ENCODE measurements around the gene CEP95. TPM values are rescaled to one million over a fixed set of nuclear protein-coding genes. Genes with fewer than 3 reads are reported as not detected.
"Not testable (repeated sequence)": the region's sequence is repeated elsewhere in the genome, so short reads cannot be mapped to it uniquely, and the experiment has no call there.

The CEP95 gene
- total RNA-seq, 1 experiment from 2014 or later = 63.8 TPM

GRCh38 chr17:64575431-64575830 lies 68.7 kb downstream of the CEP95 start:
- Mint-ChIP-seq H3K9me3 (no peaks in the 10 kb centered on the region), H3K36me3 (peaks cover 11% of the 10 kb centered on the region), H3K27ac (no peak overlapping the region), H3K27me3 (ENCODE audit: low read depth) (no peaks in the 10 kb centered on the region), H3K4me1 (no peaks in the 10 kb centered on the region), H3K4me3 (no peak overlapping the region)
- CTCF ChIA-PET = interaction anchor here (1.2 kb wide), 1 partner anchor 199 kb away, joined by 5 read pairs; no protein-coding TSS in a partner anchor
- TF ChIP-seq USF2 (CRISPR knock-in tag; IDR thresholded peaks at IDR 0.05) (no peak), ZSCAN18 (CRISPR knock-in tag; IDR thresholded peaks at IDR 0.05) (no peak), ZNF396 (CRISPR knock-in tag; IDR thresholded peaks at IDR 0.05; ENCODE audit: borderline replicate concordance) (no peak), ELF4 (CRISPR knock-in tag; IDR thresholded peaks at IDR 0.05; ENCODE audit: low read depth) (no peak), GTF2I (CRISPR knock-in tag; conservative IDR thresholded peaks at IDR 0.05) (no peak), NFATC4 (CRISPR knock-in tag; IDR thresholded peaks at IDR 0.05) (no peak), OVOL2 (CRISPR knock-in tag; IDR thresholded peaks at IDR 0.05; ENCODE audit: borderline replicate concordance) (no peak), ESRRA (CRISPR knock-in tag; IDR thresholded peaks at IDR 0.05; ENCODE audit: borderline replicate concordance) (no peak), GABPB1 (CRISPR knock-in tag; IDR thresholded peaks at IDR 0.05) (no peak), ZNF281 (CRISPR knock-in tag; IDR thresholded peaks at IDR 0.05) (no peak), RELA (CRISPR knock-in tag; IDR thresholded peaks at IDR 0.05; ENCODE audit: borderline replicate concordance) (no peak), SP1 (CRISPR knock-in tag; conservative IDR thresholded peaks at IDR 0.05) (no peak), TP53 (CRISPR knock-in tag; IDR thresholded peaks at IDR 0.05) (no peak), ERG (CRISPR knock-in tag; IDR thresholded peaks at IDR 0.05) (no peak)
- ATAC-seq (no peak), DNase-seq (ENCODE audit: low spot score) (no peak)
- POLR2A ChIA-PET = no interaction called here

- ATAC-seq, CTCF ChIA-PET: not testable (repeated sequence)
These were observed 70.2 kb downstream of the CEP95 start for GRCh38 chr17:64577025-64577424.

GRCh38 chr17:64579917-64580316 lies 73.1 kb downstream of the CEP95 start:
- peaks cover 10% of the 10 kb centered on the region for H3K4me1 Mint-ChIP-seq
- POLR2A ChIA-PET = no interaction called here
- DNase-seq (ENCODE audit: low spot score) (no peak), ATAC-seq (no peak)
- H3K9me3 Mint-ChIP-seq = no peaks in the 10 kb centered on the region
- CTCF ChIA-PET = interaction anchor here (0.6 kb wide), 1 partner anchor 374 kb away, joined by 4 read pairs; no protein-coding TSS in a partner anchor
- TF ChIP-seq CREM (CRISPR knock-in tag; IDR thresholded peaks at IDR 0.05) (no peak), USF2 (CRISPR knock-in tag; IDR thresholded peaks at IDR 0.05) (no peak), ZNF317 (CRISPR knock-in tag; IDR thresholded peaks at IDR 0.05; ENCODE audit: borderline replicate concordance, low read depth) (no peak), FOXP1 (CRISPR knock-in tag; IDR thresholded peaks at IDR 0.05; ENCODE audit: borderline replicate concordance) (no peak), ZSCAN18 (CRISPR knock-in tag; IDR thresholded peaks at IDR 0.05) (no peak), TP53 (CRISPR knock-in tag; IDR thresholded peaks at IDR 0.05) (no peak)
- no peak overlapping the region for H3K27ac Mint-ChIP-seq
- H3K4me3 Mint-ChIP-seq = no peak overlapping the region
- no peaks in the 10 kb centered on the region for H3K27me3 Mint-ChIP-seq (ENCODE audit: low read depth)
- H3K36me3 Mint-ChIP-seq = peaks cover 24% of the 10 kb centered on the region

More at GRCh38 chr17:64577025-64577424, 70.2 kb downstream of the CEP95 start:
- H3K9me3 Mint-ChIP-seq; DNase-seq (ENCODE audit: low spot score); H3K27ac Mint-ChIP-seq; H3K4me3 Mint-ChIP-seq; POLR2A ChIA-PET; H3K4me1 Mint-ChIP-seq; H3K27me3 Mint-ChIP-seq (ENCODE audit: low read depth): not testable (repeated sequence)
- peaks cover 17% of the 10 kb centered on the region for H3K36me3 Mint-ChIP-seq

Data from WTC11 (cell line).